Psoas muscle (tissue), 8 donors: ENCODE measurements around the gene AFF3. TPM values are rescaled to one million over a fixed set of nuclear protein-coding genes. Genes with fewer than 3 reads are reported as not detected.

Source experiments
- ATAC-seq, 4 donors: fragments of 200-7000 bp; cut with Tn5 transposase; one replicate each; pipeline ENCODE4 v1.9.1; 2020; ENCODE audit warnings: moderate library complexity in 3 of 4, mild to moderate bottlenecking in 2 of 4
- DNase-seq, 2 donors: peaks; one replicate each; pipeline ENCODE4 v3.0.0-alpha.2; 2020
- H3K27ac ChIP-seq: fragments of 200-600 bp; one replicate; pipeline ENCODE4 v1.8.0; 2022
- H3K27me3 ChIP-seq, 3 donors: fragments of 200-600 bp in 1 of 3; one replicate each; pipeline versions ENCODE4 v1.6.1 to v1.8.0; 2013 to 2022; ENCODE audit warnings: low read length in 2 of 3, mild to moderate bottlenecking in 2 of 3, moderate library complexity in 1 of 3; ENCODE audit not compliant: insufficient read depth in 3 of 3
- H3K36me3 ChIP-seq, 2 donors: fragments of 200-600 bp in 1 of 2; one replicate each; pipeline versions ENCODE4 v1.6.1 to v1.8.0; 2013 to 2022; ENCODE audit warnings: low read depth in 1 of 2, mild to moderate bottlenecking in 1 of 2, moderate library complexity in 1 of 2; ENCODE audit not compliant: insufficient read depth in 1 of 2
- H3K4me1 ChIP-seq: fragments of 200-600 bp; one replicate; pipeline ENCODE4 v1.8.0; 2022
- H3K4me3 ChIP-seq: fragments of 200-600 bp; one replicate; pipeline ENCODE4 v1.8.0; 2022; ENCODE audit warnings: mild to moderate bottlenecking
- H3K9me3 ChIP-seq: fragments of 200-600 bp; one replicate; pipeline ENCODE4 v1.8.0; 2022
- CTCF ChIP-seq: fragments of 200-600 bp; IDR thresholded peaks from one replicate; pipeline ENCODE4 v1.8.0; 2022; ENCODE audit warnings: antibody characterized with exemption
- WGBS, 3 donors: extraction: QIAGEN DNeasy Blood & Tissue Kit; methylation state at CpG; one replicate each; pipeline versions ENCODE4 v1.1.6 to v1.1.7; 2013; 5-methylcytosine and 5-hydroxymethylcytosine counted together
- intact Hi-C, 2 donors: fragments of 100-400 bp; cut with DNase I; formaldehyde crosslinking; loops; one replicate each; pipeline versions ENCODE4 v1.11.0 to v1.14.2; 2022
- polyA plus RNA-seq, 3 donors: library from polyadenylated mRNA; stranded (reverse); fragments of 200-250 nt; gene quantifications; one replicate each; pipeline ENCODE4 v1.2.3, GENCODE V29; 2013
- total RNA-seq, 4 donors: library from RNA; stranded (reverse); fragmentation: NEBNext Ultra II Directional in 2 of 4; extraction: Animal tissue kit (Norgen Biotek cat#: 25700) in 2 of 4; gene quantifications; one replicate each; pipeline versions ENCODE4 v1.2.1 to v1.2.4, GENCODE V29; 2021 to 2023
- donor health status: healthy with polysubstance abuse.
- donor health status: DM: no; HTN: no; CAD: no; lungs with moderate emphysema.
- donor health status: Bipolar disorder and iron deficiency.
- donor health status: healthy.
- donor health status: DM: yes; HTN: yes; CAD: no.
- donor health status: DM: no; HTN: no; CAD: no.
- donor health status: DM: no; HTN: no; CAD: no.
- donor health status: DM: yes; HTN: yes; CAD: no.

The AFF3 gene
- total and polyA plus RNA-seq, 7 donors = 0.08 to 2.9 (median 0.44) TPM

- no peaks in the 10 kb centered on the region for H3K4me1 ChIP-seq
- TF ChIP-seq CTCF = no peak
- intact Hi-C loops = no loop called here
- no peak for ATAC-seq
- DNase-seq = no peak
- peaks cover 10% of the 10 kb centered on the region for H3K9me3 ChIP-seq
- no peaks in the 10 kb centered on the region for H3K36me3 ChIP-seq
- 88 to 92% (median 91%) methylated on average over 2 to 3 of the region's 3 CpGs for WGBS, 3 donors
- H3K27ac ChIP-seq = no peak overlapping the region
- H3K4me3 ChIP-seq = no peak overlapping the region
- H3K27me3 ChIP-seq = peaks cover 0 to 2% (median 0%) of the 10 kb centered on the region in 3 donors
Observed at GRCh38 chr2:100151310-100151709, 8.9 kb upstream of the AFF3 start.

- H3K27me3 ChIP-seq = peaks cover 0 to 2% (median 0%) of the 10 kb centered on the region in 3 donors
- intact Hi-C loops = no loop called here
- no peaks in the 10 kb centered on the region for H3K36me3 ChIP-seq
- 83 to 87% (median 87%) methylated on average over 4 of the region's 4 CpGs for WGBS, 3 donors
- no peak overlapping the region for H3K4me3 ChIP-seq
- no peaks in the 10 kb centered on the region for H3K4me1 ChIP-seq
- H3K9me3 ChIP-seq = peaks cover 10% of the 10 kb centered on the region
- no peak for ATAC-seq
- DNase-seq = no peak
- TF ChIP-seq CTCF = no peak
- no peak overlapping the region for H3K27ac ChIP-seq
Observed at GRCh38 chr2:100148883-100149282, 6.5 kb upstream of the AFF3 start.

GRCh38 chr2:100146657-100146960, 4.2 kb upstream of the AFF3 start:
- intact Hi-C loops = no loop called here
- Histone ChIP-seq H3K27ac (no peak overlapping the region), H3K9me3 (peaks cover 10% of the 10 kb centered on the region), H3K27me3 (peaks cover 0 to 2% (median 0%) of the 10 kb centered on the region in 3 donors), H3K4me3 (no peak overlapping the region), H3K36me3 (no peaks in the 10 kb centered on the region), H3K4me1 (no peaks in the 10 kb centered on the region)
- 76 to 89% (median 82%) methylated on average over 2 of the region's 2 CpGs for WGBS, 3 donors
- DNase-seq = no peak
- no peak for TF ChIP-seq CTCF
- no peak for ATAC-seq

GRCh38 chr2:100145893-100146656, 3.7 kb upstream of the AFF3 start:
- ATAC-seq = no peak
- no peaks in the 10 kb centered on the region for H3K4me1 ChIP-seq
- no peak for TF ChIP-seq CTCF
- WGBS, 3 donors = 59 to 69% (median 69%) methylated on average over 11 of the region's 11 CpGs
- H3K36me3 ChIP-seq = no peaks in the 10 kb centered on the region
- no peak overlapping the region for H3K4me3 ChIP-seq
- H3K27me3 ChIP-seq = peaks cover 0 to 2% (median 0%) of the 10 kb centered on the region in 3 donors
- DNase-seq = no peak
- H3K27ac ChIP-seq = no peak overlapping the region
- peaks cover 6% of the 10 kb centered on the region for H3K9me3 ChIP-seq
- intact Hi-C loops = no loop called here

- Histone ChIP-seq H3K27ac (no peak overlapping the region), H3K36me3 (no peaks in the 10 kb centered on the region), H3K4me1 (no peaks in the 10 kb centered on the region), H3K4me3 (no peak overlapping the region), H3K27me3 (peaks cover 0 to 2% (median 0%) of the 10 kb centered on the region in 3 donors), H3K9me3 (no peaks in the 10 kb centered on the region)
- no peak for ATAC-seq
- intact Hi-C loops = no loop called here
- no peak for DNase-seq
- 90 to 95% (median 91%) methylated on average over 6 of the region's 6 CpGs for WGBS, 3 donors
- no peak for TF ChIP-seq CTCF
Observed at GRCh38 chr2:100143286-100143685, 896 bp upstream of the AFF3 start.
